H54 (cell line): ENCODE measurements around the gene MAMLD1.

Source experiments
- DNase-seq: peaks from one replicate; pipeline ENCODE4 v3.0.0; 2011; ENCODE audit warnings: low spot score, mixed read lengths; ENCODE audit not compliant: insufficient read length
- FAIRE-seq: peaks from 3 replicates; lab custom pipeline; 2011; peaks lifted over from hg19 to GRCh38; lab: Jason Lieb, UNC
- POLR2A ChIP-seq: IDR thresholded peaks from 2 replicates; pipeline ENCODE4 v1.6.1; 2011; ENCODE audit warnings: low read depth, mild to moderate bottlenecking, low read length

MAMLD1 gene

DNA sequence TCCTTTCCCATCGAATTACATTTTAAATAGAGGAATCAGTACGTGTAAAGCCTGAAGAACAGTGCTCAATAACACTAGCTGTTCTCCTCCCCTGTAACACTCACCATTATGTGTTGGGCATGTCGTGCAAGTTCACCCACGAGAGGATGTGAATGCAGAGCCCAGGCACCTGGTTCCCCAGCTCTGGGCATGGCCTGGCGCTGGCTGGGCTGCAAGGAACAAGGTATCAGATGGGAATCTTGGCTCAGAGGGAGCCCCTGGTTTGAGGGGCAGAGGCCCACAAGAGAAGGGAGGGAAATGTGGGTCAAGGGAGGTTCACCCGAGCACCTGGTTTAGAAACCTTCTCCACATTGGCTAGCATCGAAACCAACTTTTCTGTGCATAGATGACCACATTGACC lies 163.6 kb downstream of the MAMLD1 start:
- no peak for TF ChIP-seq POLR2A
- FAIRE-seq (no peak), DNase-seq (no peak)

DNA sequence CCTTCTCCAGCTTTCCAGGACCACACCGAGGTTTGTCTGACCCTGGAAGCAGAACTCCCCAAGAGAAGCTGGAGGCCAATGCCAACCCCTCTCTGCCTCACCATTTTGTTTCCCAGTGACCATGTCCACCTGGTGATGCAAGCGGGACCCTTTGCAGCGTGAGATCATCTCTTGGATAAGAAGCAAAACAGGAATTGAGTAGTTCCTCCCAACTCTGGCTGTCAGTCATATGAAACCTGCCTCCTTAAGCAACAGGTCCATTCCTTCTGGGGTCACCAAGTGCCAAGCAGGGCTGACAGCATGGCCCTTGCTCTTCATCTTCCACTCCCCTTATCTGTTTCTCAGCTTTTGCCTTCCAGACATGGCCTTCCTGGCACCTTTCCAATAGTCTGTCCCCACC lies 164.0 kb downstream of the MAMLD1 start:
- FAIRE-seq (no peak), DNase-seq (no peak)
- TF ChIP-seq POLR2A: no peak

DNA sequence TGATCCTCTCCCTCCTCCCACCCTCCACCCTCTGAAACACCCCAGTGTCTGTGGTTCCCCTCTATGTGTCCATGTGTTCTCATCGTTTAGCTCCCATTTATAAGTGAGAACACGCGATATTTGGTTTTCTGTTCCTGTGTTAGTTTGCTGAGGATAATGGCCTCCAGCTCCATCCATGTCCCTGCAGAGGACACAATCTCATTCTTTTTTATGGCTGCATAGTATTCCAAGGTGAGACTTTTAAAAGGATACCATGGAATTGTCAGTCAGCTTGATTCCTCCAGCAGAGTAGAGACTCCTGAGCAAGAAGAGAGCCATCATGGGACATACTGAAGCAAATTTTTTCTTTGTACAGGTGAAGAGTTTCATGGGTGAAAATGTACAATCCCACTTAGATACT lies 166.5 kb downstream of the MAMLD1 start:
- no peak for FAIRE-seq
- no peak for DNase-seq
- TF ChIP-seq POLR2A: no peak

DNA sequence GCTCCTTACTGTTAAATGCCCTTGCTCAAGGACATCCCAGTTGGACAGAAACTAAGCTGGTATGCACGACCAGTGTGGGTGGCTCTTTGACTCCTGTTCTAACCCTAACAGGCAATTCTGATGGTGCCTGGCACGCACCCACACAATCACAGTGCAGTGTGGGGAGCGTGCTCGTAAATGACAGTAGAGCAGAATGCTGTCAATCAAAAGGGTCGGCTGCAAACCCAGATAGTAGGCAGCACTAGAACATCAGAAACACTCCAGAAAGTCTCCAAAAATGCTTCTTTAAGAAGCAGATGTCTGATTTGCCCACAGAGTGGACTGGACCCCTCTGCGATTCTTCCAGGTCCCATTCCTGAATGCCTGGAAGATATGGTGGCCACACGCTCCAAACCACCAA lies 167.7 kb downstream of the MAMLD1 start:
- no peak for FAIRE-seq
- DNase-seq: no peak
- no peak for TF ChIP-seq POLR2A

DNA sequence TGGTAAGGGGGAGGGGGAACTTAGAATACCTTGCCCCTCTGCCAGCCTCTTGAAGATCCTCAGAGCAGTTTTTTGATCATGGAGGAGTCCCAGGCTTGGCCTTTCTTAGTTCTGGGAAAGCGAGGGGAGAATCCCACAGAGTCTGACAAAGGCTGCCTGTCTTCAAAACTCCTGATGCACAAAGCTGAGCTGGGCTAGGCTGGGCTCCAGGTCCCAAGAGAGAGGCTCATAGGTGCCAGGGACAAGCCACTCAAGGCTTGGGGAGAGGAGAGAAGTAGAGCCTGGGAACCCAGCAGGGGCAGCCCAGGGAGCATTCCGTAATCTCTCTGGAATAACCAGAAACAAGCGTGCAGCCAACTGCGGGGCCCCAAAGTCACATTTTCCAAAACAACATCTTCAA lies 168.3 kb downstream of the MAMLD1 start:
- TF ChIP-seq POLR2A: no peak
- no peak for FAIRE-seq
- DNase-seq: no peak

DNA sequence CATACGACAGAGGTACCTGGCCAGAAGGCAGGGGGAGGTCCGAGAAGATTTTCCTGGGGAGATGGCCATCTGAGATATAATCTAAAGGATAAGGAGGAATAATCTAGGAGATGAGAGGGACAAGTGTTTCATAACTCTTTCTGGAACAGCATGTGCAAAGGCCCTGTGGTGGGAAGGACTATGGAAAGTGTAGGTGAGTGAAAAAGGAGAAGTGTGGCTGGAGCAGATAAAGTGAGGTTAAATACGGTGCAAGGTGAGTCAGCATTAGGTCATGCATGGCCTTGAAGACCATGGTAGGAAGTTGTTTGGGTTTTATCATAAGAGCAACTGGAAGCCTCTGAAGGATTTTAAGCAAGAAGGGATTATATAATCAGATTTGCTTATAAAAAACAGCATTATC lies 170.7 kb downstream of the MAMLD1 start:
- DNase-seq: no peak
- TF ChIP-seq POLR2A: no peak
- no peak for FAIRE-seq

DNA sequence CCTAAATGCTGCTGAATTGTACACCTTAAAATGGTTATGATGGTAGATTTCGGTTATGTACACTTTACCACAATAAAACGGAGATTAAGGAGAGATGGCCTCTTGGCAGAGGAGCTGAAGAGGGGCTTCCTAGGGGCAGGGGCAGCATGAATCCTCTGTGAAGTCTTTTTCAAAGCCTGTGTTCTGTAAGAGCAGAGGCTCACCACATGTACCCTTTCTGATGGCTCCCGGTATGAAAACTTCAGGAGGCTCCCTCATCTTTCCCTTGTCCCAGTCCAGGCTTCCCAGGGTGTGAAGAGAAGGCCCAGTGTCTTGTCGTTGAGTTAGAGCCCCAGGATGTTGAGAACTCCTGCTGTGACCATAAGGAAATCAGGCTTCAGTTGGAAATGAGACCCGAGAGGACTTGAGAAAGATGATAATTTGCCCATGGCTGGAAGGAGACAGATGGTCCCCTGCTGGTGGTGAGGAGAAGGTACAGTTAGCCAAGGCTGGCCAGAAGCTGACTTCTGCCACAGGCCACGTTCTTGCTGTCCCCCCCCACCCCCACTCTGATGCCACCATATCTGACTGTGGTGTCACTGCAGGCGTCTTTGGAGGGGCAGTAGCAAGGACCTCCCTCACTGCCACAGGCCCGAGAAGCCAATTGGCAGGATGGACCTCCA lies 173.5 kb downstream of the MAMLD1 start:
- DNase-seq: no peak
- TF ChIP-seq POLR2A: no peak
- no peak for FAIRE-seq

DNA sequence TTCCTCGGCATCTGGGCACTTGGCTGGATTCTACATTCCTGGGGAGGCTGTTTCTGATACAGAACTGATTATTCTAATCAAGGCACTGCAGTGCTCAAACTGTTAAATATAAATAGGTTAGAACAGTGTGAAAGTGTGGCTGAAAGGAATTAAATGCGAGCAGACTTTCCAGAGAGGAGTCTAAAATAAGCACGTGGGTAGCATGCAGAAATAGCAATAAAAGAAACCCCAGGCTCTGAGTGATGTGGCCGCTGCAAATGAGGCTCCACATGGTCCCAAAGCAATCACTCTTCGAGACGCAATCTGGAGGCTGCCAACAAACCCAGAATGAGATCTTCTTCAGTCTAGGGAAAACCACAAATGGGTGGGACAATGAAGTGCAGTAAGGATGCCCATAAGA lies 174.7 kb downstream of the MAMLD1 start:
- no peak for FAIRE-seq
- no peak for TF ChIP-seq POLR2A
- no peak for DNase-seq

DNA sequence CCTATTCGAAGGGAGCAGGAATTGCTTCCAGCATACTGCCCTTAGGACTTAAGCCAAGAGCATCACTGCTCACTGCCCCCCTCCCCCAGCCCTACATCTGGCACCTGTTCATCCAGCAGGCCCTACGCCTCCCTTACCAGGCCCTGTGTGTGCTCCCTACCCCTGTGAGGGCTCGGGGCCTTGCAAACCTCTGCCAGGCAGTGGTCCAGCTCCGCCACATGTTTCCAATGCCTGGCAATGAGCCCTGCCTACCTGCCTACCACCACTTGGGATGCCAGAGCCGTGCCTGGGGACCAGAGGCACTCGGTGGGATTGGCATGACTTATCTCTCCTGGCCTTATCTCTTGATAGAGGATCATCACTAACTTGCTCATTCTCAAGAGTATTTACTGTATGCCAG lies 177.8 kb downstream of the MAMLD1 start:
- TF ChIP-seq POLR2A: no peak
- FAIRE-seq (no peak), DNase-seq (no peak)

DNA sequence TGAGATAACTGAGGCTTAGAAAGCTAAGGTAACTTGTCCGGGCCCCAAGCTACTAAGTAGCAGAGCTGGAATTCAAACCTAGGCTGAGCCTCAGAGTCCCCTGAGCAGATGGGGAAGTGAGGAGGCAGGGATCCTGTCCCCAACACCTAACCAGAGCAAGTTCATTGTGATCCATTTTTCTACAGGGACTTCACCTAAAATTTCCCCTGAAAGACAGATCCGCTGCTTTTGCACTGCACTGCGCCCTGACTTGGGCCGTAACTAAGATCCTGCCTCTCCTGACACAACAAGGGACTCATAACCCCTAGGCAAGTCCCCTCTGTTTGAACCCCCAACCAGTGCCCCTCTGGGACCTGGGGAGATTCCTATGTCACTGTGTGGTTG lies 179.7 kb downstream of the MAMLD1 start:
- DNase-seq (no peak), FAIRE-seq (no peak)
- TF ChIP-seq POLR2A: no peak

DNA sequence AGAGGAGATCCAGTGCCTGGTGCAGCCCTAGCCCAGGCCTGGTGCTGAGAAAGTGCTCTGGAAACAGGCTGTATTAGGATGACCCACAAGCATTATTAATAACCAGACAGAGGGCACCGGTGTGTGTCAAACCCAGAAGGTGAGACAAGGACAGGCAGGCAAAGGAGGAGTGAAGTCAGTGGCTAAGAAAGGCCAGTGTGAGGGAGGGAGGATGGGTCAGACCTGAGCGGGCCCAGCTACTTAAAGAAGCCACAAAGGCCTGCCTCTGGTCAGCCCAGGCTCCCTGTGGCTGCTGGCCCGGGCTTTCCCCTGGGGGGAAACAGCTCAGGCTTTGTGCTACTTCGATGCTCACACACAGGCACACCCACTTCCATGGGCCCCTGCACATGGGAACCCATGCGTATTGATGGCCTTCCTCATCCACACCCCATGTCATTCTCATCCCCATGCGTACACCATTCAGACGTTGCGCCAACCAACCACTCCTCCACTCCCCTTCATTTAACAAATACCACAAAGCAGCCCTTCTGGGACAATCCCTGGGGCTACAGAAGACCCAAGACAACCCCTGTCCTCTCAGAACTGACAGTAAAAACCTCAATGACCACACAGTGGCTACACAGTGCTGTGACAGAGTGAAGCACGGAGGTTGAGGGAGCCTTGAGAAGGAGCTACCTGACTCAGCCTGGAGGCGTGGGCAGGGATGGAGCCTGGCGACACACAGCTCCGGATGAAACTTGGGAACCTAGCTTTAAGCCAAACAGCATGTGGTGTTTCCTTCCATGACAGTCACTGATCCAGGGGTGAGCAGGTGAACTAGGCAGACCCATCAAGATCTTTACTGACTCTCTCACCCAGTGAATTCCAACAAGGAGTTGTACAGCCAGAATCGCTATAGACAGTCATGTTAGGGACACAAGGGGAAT lies 180.4 kb downstream of the MAMLD1 start:
- DNase-seq: no peak
- no peak for FAIRE-seq
- TF ChIP-seq POLR2A: no peak

DNA sequence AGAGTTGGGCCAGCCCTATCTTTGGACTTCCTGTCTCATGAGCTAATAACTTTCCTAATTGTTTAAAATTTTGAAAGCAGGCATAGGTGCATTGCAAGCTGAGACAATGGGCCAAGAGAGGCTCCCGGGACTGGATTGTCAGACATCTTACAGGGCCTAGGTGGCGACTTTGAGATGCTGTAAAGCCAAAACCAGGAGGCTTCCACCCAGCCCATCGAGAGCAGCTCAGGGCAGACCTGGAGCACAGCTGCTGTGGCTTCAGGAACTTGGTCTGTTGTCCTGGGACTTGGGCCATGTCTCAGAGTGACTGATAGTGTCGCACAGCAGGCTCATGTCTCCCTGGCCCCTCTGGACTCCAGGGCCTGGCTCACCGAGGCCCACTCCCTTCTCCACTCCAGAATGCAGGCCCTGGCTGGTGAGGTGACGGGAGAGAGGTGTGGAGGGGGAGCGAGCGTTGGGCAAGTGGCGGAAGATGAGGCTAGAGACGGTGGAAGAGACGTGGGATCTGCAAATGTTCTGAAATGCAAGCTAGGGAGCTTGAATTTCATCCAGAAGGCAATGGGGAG lies 181.2 kb downstream of the MAMLD1 start:
- FAIRE-seq (no peak), DNase-seq (no peak)
- no peak for TF ChIP-seq POLR2A

DNA sequence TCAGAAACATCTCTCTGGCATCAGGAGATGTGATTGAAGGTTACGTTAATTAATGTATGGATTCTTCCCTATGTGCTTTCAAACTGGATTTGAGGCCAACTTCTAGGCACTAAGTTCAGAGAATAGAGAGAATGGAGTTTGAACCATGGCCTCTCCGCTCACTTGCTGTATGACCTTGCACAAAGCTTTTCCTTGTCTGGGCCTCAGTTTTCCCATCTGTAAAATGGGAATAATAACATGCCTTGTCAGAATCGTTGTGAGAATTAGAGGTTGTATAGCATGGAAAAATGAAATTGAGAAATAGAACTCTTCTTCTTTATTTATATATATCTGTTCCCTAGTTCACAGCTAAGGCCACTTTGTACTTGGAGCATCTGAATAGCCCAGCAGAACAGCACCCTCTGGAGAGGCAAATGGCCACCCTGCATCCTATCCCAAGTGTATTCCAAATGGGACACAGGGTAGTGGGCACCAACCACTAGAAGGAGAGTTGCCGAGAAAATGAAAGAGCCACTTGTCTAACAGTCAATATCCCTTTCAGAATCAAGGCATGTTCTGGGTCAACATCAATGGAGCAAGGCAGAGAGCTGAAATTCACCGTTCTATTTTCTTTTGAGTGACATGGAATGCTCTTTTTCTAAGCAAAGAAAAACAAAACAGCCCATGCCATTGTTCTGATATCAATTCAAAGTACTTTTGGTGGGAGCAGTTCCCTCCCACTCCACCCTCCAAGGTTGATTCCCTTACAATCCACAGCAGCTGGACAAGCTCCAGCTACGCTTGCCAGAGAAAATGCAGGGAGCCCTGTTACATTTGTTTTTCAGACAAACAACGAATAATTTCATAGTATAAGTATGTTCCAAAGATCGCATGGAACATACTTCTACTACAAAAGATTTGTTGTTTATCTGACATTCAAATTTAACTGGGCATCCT lies 182.0 kb downstream of the MAMLD1 start:
- TF ChIP-seq POLR2A: no peak
- DNase-seq: no peak
- no peak for FAIRE-seq
